GM12872 (cell line): ENCODE data around the gene BLCAP.

Experiments
- TF ChIP-seq, protein P1 (sequence below): IDR thresholded peaks from 3 replicates; pipeline ENCODE4 v1.5.1; 2011; ENCODE audit warnings: low read depth, mild to moderate bottlenecking, low read length, moderate library complexity; ENCODE audit not compliant: insufficient read depth

BLCAP gene

GRCh38 chr20:37547912-37548311, 20.2 kb upstream of the BLCAP start:
- TF ChIP-seq, protein P1, sequence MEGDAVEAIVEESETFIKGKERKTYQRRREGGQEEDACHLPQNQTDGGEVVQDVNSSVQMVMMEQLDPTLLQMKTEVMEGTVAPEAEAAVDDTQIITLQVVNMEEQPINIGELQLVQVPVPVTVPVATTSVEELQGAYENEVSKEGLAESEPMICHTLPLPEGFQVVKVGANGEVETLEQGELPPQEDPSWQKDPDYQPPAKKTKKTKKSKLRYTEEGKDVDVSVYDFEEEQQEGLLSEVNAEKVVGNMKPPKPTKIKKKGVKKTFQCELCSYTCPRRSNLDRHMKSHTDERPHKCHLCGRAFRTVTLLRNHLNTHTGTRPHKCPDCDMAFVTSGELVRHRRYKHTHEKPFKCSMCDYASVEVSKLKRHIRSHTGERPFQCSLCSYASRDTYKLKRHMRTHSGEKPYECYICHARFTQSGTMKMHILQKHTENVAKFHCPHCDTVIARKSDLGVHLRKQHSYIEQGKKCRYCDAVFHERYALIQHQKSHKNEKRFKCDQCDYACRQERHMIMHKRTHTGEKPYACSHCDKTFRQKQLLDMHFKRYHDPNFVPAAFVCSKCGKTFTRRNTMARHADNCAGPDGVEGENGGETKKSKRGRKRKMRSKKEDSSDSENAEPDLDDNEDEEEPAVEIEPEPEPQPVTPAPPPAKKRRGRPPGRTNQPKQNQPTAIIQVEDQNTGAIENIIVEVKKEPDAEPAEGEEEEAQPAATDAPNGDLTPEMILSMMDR, result no peak

- TF ChIP-seq, protein P1, result no peak
These were observed 17.8 kb upstream of the BLCAP start for GRCh38 chr20:37545516-37545915.

DNA sequence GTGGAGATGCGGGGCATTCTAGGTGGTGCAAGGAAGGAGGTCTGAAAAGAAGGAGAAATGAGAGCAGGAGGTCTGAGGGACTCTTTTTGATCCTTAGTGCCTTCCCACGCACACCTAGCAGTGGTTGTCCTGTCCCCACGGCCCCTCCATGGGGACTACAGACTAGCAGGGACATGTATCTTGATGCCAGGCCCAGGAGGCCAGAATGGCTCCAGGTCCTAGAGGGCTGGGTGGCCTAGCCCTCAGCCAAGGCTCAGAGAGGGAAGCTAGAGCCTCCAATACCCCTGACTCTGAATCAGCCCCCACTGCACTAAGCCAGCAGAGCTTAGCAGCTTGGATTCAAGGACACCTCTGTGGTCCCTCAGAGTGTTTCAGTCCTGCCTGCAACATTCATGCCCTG, 16.7 kb upstream of the BLCAP start:
- TF ChIP-seq, protein P1, result no peak

GRCh38 chr20:37543828-37544227, 16.2 kb upstream of the BLCAP start:
- TF ChIP-seq, protein P1, result peak; percentile 30; the same call in 1 of the 3 replicates

DNA sequence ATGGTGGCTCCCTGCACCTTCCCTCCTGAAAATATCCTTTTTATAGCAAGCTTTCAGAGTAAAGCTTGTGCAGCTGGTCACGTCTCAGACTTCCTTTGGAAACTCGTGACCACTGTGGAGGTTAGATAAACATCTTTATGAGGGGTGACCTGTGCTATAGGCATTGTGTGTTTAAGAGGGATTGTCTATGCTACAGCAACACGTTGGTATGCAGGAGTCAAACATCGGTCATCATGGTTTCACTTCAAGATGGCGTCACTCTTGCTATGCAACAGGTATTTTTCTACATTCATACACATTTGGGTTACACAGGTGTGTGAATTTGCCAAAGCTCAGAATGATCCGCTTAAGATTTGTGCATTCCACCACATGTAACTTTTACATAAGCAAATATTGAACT, 14.6 kb upstream of the BLCAP start:
- TF ChIP-seq, protein P1, result no peak

GRCh38 chr20:37541326-37541725, 13.7 kb upstream of the BLCAP start:
- TF ChIP-seq, protein P1, result no peak

DNA sequence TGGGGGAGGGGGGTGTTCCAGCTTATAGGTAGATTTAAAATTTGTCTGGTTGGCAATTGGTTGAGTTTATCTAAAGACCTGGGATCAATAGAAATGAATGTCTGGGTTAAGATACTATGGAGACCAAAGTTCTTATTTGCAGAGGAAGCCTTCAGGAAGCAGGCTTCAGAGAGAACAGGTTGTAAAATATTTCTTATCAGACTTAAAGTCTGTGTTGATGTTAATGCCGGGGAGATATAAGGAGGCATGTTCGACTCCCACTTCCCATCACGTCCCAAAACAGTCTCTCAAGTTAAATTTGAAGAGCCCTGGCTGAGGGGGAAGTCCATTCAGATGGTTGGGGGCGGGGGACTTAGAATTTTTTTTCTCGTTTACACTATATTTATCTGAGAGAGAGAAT, 12.3 kb upstream of the BLCAP start:
- TF ChIP-seq, protein P1, result no peak

GRCh38 chr20:37539424-37539823, 11.7 kb upstream of the BLCAP start:
- TF ChIP-seq, protein P1, result no peak
